GM21619 (cell line): ENCODE measurements around the gene ZNF521.
"Not testable (repeated sequence)": the region's sequence is repeated elsewhere in the genome, so short reads cannot be mapped to it uniquely, and the experiment has no call there.

ENCODE experiments used
- ATAC-seq: cut with Tn5 transposase; IDR thresholded peaks from one replicate; pipeline ENCODE4 v1.9.1; 2021; ENCODE audit not compliant: unreplicated experiment

Gene ZNF521

DNA sequence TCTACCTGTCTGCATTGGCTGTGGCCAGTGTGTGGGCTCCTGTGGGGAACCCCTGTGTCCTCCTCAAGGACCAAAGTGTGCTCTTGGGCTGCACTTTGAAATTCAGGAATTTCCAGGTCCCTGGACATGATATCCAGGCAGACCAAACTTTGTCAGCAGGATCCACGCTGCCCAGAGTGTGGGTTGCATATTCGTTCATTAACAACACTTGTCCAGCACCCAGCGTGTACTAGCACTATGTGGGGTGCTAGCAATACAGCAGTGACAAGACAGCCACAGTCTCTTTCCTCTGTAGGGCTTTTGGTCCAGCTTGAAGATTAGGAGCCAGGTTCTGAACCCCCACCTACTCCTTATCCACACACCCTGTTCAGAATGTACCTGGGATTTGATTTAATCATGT, 304.5 kb downstream of the ZNF521 start:
- no peak for ATAC-seq

DNA sequence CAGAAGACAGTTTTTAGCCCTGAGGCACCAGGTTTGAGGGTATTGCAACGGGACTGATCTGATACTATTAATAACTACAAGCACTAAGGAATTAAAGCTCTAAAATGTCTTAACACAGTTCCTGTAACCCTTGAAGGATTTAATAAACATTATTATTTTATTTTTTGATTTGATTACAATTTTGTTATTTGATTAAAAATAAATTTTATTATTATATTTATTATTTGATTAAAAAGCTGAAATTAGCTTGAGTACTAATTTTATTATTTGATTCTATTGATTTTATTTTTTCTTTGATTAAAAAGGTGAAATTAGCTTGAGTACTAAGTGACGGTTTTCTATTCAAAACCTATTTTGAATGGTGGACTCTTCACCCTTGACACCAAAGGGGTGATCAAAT, 307.3 kb downstream of the ZNF521 start:
- ATAC-seq = no peak

DNA sequence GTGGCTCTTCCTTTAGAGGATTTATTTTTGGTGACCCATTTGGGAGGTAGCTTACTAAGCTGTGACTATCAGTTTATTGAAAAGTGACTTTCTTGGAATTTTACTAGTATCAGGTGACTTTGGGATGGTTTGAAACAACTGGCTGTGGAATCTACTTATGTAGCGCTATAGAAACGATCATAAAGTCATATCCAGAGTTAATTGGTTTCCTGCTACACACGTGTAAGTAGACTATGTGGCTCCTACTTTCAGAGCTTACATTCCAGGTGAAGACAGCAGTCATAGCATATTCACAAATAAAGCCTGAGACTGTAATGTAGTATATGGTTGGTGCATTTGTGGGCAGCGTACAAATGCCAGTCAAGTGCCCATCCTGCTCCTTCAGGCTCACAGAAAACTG, 308.9 kb downstream of the ZNF521 start:
- ATAC-seq = no peak

DNA sequence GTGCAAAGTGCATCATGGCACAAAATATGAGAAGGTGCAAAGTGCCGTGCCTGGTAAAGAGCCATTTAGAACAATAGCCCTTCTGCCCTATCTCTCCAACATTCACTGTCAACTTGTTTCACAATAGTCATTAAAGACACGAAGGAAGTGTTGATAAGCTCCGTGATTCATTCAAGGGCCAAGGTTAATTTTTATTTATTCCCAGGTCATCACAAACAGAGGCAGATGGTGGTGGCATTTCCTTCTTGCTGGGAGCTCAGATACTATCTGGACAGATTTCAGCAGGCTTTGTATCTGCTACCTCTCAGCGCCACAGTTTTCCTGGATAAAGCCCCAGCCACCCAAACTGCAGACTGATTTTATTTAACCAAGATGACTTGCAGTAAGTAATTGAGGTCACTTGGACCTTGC, 309.3 kb downstream of the ZNF521 start:
- ATAC-seq = no peak

DNA sequence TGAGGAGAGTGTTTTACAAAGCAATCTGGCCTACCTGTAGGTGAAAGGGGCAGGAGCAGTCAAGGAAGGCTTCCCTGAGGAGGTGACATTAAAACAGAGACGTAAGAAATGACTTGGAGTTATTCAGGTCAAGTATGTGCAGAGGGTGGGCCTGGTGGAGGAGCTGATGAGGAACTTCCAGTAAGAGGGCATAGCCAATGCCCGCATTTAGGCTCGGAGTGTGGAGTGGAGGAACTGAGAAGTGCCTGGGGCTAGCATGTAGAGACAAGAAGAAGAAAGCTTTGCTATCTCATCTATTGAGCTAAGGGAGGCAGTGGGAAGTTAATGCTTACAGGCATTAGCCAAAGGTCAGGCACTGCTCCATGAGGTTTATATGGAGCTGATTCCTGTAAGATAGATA, 312.2 kb downstream of the ZNF521 start:
- ATAC-seq = no peak

DNA sequence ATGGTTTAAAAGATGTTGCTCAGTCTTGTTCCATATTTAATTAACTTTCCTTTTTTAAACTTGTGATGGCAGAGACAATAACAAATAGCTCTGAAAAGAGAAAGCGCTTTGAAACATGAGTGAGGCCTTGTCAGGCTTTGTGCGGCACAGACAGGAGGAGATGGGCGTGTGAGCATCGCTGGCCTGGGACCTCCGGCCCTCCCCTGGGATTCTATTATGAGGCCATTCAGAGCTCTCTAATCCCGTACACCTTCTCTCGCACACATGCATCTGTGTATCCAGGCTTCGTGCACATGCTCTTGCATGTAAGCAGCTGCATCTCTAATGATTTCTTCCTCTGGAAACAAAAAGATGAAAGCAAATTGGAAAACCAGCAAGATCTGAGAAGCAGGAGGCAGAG, 313.7 kb downstream of the ZNF521 start:
- no peak for ATAC-seq

DNA sequence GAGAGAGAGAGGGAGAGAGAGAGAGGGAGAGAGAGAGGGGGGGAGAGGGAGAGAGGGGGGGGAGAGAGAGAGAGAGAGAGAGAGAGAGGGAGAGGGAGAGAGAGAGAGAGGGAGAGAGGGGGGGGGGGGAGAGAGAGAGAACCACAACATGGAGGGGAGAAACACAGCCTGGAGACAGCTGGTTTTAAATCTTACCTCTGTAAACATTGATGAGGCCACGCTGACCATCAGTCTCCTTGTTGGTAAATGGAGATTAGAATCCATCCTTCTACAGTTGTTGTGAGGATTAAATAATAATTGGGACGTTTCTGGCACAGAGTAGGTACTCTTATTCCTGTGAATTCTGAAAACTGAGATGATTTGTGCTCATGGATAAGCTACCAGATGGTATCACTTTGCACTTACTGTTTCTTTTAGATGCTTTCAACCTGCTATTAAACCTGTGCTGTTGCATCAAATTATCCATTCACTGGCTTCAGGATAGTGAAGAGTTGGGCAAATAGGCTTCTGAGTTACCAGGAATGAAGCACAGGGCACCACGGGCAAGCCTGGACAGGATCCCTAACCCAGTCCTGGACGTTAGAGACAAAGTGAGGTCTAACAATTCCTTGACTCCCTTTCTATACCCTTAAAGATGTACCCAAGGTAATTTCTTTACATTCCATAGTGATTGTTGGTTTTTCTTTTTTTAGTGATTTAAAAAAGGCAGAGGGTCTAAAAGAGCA, 318.1 kb downstream of the ZNF521 start:
- ATAC-seq = no peak

DNA sequence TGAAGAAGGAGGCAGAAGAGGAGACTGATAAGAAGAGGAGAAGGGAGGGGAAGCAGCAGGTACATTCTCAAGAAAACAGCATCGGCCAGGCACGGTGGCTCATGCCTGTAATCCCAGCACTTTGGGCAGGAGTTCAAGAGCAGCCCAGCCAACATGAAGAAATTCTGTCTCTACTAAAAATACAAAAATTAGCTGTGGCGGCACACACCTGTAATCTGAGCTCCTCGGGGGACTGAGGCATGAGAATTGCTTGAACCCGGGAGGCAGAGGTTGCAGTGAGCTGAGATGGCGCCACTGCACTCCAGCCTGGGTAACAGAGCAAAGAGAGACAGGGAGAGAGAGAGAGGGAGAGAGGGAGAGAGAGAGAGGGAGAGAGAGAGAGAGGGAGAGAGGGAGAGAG, 318.8 kb downstream of the ZNF521 start:
- not testable (repeated sequence) for ATAC-seq

DNA sequence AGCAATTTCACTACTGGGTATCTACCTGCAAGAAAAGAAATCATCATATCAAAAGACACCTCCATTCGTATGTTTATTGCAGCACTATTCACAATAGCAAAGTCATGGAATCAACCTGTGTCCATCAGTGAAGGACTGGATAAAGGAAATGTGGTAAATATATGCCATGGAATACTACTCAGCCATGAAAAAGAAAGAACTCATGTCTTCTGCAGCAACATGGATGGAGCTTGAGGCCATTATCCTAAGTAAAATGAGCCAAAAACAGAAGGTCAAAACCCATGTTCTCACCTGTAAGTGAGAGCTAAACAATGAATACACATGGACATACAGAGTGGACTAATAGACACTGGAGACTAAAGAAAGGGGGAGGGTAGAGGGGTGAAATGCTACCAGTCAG, 322.2 kb downstream of the ZNF521 start:
- no peak for ATAC-seq

DNA sequence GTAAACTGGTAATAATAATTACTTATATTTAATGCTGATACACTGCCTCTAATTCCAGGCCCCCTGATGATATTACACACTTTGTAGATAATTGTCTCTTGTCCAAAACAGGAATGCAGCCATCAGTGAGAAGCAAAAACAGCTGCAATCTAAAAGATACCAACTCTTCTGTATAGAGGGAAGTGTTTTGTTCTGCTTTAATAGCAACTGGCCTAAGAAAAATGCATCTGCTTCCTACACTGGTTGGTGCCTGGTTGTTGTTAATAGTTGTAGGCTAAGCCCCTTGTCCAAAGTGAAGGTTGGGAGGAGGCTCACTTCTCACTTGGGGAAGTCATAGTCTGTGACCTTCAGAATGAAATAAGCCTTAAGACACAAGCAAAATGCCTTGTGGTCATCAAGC, 332.0 kb downstream of the ZNF521 start:
- no peak for ATAC-seq

DNA sequence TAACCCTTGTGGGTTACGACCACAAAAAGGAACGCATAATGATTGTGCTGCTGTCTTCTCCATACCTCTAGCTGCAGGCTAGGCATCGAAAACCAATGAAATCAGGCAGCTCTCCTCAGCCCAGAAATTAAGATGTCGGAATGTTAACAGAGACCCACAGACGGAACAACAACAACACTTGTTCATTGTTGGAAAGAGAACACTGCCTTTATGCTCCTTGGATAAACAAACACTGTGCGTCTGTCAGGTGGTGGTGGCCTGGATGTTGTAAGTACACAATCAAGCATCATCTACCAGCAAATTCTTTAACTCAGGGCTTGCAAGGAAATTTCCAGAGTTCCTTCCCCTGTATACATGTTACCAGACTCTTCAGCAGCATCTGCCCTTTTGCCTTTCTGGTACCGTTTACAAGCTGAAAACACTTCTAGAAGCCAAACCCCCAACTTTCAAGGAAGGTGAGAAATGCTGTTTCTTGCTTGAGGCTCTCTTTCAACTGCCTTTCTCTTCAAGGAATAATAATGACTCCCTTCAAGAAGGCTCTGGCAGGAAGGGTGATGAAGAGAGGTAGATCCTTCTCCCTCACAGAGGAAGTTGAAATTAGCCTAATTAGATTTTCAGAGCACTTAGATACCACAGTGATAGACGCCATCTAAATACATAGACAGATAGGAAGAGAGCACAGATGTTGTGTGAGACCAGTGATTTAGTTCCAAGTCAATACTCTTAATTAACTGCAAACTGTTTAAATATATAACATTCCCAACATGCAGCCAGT, 332.7 kb downstream of the ZNF521 start:
- no peak for ATAC-seq

DNA sequence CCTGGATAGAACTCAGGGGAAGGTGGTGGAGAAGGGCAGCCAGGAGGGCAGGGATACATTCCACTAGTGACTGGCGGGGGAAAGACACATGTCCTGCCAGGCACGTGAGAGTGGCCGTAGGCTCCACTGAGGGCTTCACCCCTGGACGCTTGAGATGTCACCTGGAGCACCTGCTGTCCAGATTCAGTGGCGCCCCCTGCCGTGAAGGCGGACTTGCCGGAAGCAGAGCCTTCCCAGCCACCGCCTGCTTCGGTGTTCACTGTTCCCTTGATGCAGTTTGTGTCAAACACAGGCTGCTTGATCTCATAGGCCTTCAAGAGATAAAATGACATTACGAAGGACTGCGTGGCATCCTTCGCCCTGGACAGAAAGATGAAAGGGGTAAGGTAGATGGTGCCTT, 335.3 kb downstream of the ZNF521 start:
- no peak for ATAC-seq

DNA sequence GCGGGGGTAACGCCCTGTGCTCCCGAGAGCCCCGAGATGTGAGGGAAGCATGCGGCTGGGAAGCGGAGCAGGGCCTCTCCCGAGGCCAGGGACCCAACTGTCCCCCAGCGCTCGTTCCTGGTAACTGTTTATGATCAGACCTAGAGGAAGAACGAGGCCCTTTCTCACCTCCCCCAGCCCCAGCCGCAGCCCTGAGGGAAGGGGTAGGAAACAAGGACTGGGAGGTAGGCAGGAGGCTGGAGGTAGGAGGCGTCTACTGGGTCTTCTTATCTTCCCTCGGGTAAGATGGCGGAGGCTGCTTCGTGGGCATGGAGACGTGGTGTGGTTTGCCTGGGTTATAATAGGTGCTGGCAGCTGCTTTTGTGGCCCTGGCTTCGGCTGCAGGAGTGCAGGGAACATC, 335.8 kb downstream of the ZNF521 start:
- ATAC-seq = no peak
